Measurements from ENCODE around the gene GRB10.
A peak's percentile ranks its signal among the peaks of the same experiment; 100 is the strongest.

DNA sequence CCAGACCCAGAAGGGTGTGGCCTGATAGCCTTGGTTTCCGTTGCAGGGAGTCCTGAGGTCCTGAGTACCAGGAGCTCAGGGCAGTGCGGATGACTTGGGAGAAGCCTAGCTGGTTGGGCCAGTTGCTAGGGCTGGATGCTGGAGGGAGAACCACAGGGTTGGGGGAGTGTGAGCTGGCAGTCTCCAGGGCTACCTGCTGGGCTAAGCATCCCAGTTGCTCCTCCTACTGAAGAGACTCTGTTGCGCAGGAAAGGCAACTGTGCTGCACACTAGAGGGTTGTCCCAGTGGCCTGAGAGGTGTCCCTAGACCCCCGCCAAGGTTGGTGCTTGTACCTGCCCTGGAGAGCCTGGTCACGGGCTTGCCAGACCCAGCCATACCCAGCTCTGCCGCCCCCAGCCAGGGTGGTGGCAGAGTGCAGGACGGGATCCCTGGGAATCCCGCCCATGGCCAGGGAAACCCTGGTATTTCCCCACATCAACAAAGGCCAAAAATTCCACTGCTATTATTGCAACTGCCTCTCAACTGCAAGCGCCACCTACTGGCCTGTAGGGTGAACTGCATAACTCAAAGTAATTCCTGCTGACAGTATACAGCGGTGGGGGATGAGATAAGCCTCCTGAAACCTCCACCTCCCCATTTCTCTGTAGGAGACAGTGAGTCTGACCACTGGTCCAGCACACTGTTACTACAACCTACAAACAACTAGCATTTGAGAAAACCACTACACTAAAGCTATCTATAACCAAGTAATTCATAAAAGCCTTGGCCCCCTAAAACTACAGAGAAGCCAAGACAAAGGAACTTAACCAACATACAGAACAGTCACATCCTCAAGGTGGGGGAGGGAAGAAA lies 149.9 kb downstream of the GRB10 start:
- TF ChIP-seq, protein P1, sequence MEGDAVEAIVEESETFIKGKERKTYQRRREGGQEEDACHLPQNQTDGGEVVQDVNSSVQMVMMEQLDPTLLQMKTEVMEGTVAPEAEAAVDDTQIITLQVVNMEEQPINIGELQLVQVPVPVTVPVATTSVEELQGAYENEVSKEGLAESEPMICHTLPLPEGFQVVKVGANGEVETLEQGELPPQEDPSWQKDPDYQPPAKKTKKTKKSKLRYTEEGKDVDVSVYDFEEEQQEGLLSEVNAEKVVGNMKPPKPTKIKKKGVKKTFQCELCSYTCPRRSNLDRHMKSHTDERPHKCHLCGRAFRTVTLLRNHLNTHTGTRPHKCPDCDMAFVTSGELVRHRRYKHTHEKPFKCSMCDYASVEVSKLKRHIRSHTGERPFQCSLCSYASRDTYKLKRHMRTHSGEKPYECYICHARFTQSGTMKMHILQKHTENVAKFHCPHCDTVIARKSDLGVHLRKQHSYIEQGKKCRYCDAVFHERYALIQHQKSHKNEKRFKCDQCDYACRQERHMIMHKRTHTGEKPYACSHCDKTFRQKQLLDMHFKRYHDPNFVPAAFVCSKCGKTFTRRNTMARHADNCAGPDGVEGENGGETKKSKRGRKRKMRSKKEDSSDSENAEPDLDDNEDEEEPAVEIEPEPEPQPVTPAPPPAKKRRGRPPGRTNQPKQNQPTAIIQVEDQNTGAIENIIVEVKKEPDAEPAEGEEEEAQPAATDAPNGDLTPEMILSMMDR (IDR thresholded peaks at IDR 0.05) = peak; percentile 46 to 84 (median 63)
- no peak for TF ChIP-seq POLR2A (IDR thresholded peaks at IDR 0.05)
